HG03460 (cell line): ENCODE data around the gene PTGFRN.
"Not testable (repeated sequence)": the region's sequence is repeated elsewhere in the genome, so short reads cannot be mapped to it uniquely, and the experiment has no call there.

ENCODE experiments used
- ATAC-seq: cut with Tn5 transposase; IDR thresholded peaks from one replicate; pipeline ENCODE4 v1.9.1; 2021; ENCODE audit not compliant: unreplicated experiment

PTGFRN gene

GRCh38 chr1:116909512-116910378, at the start of gene PTGFRN:
TSS of gene PTGFRN (plus strand) at chr1:116909916. CDS start at chr1:116910204, 288 bp downstream.
- no peak for ATAC-seq

- not testable (repeated sequence) for ATAC-seq
Measured at GRCh38 chr1:116860167-116860566, 49.5 kb upstream of the PTGFRN start.

DNA sequence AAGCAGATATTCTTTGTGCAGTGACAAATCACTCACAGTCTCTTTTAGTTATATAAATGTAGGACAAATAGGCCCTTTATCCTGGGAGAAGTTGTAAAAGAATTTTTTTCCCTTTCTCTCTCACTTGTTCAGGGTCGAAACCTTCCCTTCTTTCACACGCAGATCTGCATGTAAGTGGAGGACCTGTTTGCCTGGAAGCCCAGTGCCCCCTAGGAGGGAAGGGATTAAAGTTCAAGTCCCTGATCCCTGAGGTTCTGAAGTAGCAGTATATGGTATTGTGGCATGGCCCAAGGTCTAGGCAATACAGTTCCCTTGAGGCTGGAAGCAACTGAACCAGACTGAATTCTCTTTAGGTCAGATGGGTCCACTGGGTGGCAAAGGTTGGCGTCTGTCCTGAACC, 48.6 kb upstream of the PTGFRN start:
- no peak for ATAC-seq

DNA sequence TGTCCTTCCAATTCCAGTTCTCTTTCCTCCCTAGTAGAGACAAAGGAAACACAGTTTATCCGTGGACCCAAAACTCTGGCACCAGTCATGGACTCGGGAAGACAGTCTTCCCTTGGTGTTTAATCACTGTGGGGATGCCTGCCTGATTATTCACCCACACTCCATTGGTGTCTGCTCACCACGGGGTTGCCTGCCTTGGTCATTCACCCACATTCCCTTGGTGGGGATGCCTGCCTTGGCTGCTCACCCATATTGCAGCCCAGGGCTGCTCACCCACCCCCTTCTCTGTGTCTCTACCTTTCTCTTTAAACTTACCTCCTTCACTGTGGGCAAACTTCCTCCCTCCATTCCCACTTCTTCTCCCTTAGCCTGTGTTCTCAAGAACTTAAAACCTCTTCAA, 46.7 kb upstream of the PTGFRN start:
- ATAC-seq, result not testable (repeated sequence)

DNA sequence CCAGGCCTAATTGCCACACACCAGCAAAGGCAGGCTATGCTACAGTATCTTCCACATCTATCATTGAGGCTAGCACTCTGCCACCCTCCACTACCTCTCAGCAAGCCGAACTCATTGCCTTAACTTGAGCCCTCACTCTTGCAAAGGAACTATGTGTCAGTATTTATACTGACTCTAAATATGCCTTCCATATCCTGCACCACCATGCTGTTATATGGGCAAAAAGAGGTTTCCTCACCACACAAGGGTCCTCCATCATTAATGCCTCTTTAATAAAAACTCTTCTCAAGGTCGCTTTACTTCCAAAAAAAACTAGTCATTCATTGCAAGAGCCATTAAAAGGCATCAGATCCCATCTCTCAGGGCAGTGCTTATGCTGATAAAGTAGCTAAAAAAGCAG, 43.2 kb upstream of the PTGFRN start:
- not testable (repeated sequence) for ATAC-seq

- no peak for ATAC-seq
Measured at GRCh38 chr1:116868385-116868784, 41.3 kb upstream of the PTGFRN start.

- ATAC-seq, result no peak
Measured at GRCh38 chr1:116869611-116870010, 40.1 kb upstream of the PTGFRN start.

DNA sequence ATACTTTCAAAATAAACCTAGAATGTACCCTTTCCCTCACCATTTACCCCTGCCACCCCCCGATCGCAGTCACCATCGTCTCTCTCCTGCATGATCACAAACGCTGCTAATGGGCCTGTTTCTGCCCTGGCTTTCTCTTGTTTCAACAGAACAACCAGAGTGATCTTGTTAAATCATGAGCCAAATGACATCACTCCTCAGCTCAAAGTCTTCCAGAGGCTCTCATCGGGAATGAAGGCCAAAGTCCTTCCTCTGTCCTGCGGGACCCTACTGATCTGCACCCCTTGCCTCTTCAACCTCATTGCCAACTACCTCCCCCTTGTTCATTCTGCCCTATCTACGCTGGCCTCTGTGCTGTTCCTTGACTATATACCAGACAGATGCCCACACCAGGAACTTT, 39.4 kb upstream of the PTGFRN start:
- no peak for ATAC-seq

GRCh38 chr1:116871779-116872146, 38.0 kb upstream of the PTGFRN start:
- ATAC-seq, result no peak

- no peak for ATAC-seq
Measured at GRCh38 chr1:116873680-116874271, 35.9 kb upstream of the PTGFRN start.

DNA sequence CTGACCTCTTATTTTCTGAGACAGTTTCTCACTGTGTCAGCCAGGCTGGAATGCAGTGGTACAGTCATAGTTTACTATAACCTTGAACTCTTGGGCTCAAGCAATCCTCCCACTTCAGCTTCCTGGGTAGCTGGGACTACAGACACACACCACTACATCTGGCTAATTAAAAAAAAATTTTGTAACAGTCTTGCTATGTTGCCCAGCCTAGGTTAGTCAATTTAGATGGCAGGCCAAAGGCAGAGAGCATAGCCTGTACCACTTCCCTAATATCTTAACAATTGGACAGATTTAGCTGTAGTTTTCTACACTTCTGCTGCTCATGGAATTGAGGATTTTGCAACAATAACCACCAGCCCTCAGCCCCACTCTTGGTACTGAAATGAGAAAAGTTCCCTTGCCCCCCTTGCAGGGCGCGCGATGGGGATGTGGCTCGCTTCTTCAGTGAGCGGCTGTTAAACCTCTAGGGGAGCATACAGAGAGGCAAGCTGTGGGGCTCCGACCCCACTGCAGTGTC, 34.9 kb upstream of the PTGFRN start:
- ATAC-seq, result no peak

- ATAC-seq, result no peak
Measured at GRCh38 chr1:116875391-116875790, 34.3 kb upstream of the PTGFRN start.

GRCh38 chr1:116875946-116876345, 33.8 kb upstream of the PTGFRN start:
- not testable (repeated sequence) for ATAC-seq

- no peak for ATAC-seq
Measured at GRCh38 chr1:116877141-116877818, 32.4 kb upstream of the PTGFRN start.

- ATAC-seq, result no peak
Measured at GRCh38 chr1:116878804-116879477, 30.8 kb upstream of the PTGFRN start.

GRCh38 chr1:116879478-116880133, 30.1 kb upstream of the PTGFRN start:
- no peak for ATAC-seq

DNA sequence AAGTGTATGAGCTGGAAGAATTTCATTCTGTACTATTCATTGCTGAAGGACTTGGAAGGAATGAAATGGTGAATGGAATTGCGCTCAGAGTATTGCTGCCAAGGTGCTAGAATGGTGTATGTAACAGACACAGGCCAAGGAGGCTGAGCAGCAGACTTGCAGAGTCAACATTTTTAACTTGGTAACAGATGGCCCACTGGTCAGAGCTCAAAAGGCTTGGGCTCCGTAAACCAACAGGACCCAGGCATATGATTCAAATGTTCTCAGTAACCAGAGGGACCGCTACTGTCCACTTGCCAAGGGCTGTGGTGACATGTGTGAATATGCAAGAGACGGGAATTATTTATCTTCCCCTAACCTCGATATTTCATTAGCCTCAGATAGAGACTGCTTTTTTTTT, 28.8 kb upstream of the PTGFRN start:
- no peak for ATAC-seq

- ATAC-seq, result no peak
Measured at GRCh38 chr1:116881879-116882520, 27.7 kb upstream of the PTGFRN start.

DNA sequence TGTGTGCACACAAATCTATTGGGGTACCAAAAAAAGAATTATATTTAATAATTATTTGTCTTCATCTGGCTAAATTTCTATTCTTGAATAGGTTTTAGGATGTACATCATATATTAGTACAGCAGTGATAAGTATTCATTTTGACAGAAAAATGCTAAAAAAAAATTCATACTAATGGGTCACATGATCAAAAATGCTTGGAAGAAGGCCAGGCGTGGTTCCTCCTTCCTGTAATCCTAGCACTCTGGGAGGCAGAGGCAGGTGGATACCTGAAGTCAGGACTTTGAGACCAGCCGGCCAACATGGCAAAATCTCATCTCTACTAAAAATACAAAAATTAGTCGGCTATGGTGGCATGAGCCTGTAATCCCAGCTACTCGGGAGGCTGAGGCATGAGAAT, 26.9 kb upstream of the PTGFRN start:
- ATAC-seq, result no peak

DNA sequence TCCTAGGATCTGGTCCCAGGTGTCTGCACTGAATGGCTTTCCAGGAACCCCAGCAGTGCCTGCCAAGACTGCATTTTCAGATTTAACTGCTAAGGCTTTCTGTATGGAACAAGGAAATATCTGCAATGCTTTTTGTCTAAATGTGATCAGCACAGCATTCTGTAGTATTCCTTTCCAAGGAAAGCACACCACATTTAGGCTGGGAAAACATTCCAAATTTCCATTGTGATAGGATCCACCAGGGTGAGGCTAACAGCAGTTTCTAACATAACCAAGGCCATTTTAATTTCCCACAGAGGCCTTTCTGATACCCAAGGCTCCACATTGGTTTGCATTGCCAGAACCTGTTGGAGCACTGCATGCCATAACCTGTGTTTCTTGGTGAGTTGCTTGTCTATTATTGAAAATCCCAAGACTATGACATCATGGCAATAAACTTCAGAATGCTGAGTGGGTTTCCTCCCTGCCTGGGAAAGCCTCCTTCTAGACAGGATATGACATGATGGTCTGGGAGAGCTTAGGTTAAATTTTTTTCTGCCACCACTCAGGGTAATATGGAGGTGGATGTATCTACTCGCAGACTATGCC, 23.3 kb upstream of the PTGFRN start:
- ATAC-seq, result no peak
